GM11168 (cell line): ENCODE measurements around the gene RBFOX1.

ENCODE experiments used
- in situ Hi-C: fragments of 300-500 bp; cut with MboI; formaldehyde crosslinking; loops from one replicate; pipeline ENCODE4 v1.12.0; 2022; ENCODE audit warnings: low sequenced_read_pairs; ENCODE audit not compliant: unreplicated experiment

Gene RBFOX1

DNA sequence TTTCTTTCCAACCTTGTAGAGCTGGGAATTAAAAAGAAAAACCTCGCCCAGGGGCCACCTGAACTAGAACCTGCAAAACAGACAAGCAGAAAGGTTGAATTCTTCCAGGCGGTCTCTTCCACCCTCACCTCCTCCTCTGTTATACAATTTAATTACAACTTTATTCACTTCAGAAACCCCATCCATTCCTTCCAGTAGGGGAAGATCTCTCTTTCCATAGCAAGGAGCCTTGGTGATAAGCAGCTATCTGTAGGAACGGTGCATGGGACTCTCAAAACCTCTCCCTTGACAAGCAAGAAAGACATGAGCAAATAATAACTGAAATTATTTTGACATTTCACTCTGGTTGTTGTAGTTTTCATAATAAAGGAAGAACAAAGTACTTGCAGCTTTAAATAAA is 176.0 kb downstream of the RBFOX1 start:
- in situ Hi-C loops = no loop called here

DNA sequence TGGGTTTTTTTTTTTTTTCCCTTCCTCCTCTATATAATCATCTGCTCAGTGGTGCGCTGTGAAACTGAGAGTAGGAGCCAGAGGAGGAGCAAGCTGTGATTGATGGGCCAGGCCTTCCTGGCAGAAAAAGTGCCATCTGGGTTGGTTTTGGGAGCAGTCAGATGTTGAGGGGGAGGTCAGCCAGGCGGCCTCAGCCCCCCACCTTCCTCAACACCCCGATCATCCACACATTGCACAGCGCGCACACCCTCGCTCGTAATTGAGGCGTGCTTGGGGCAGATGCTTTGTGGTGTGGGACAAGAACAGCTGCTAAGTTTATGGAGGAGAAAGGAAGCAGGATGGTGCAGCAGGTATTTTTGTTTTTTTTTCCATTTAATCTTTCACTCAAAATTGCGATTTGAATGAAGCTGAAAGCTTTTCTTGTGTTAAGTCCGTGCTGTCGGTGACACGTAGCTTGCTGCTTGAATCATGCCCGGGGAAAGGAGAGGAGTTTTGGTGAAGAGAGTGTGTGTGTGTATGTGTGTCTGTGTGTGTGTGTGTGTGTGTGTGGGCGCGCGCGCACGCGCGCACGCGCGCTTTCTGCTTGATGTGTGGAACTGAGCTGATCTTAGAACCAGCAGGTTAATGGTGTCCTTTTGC is 177.4 kb downstream of the RBFOX1 start:
- in situ Hi-C loops = no loop called here

DNA sequence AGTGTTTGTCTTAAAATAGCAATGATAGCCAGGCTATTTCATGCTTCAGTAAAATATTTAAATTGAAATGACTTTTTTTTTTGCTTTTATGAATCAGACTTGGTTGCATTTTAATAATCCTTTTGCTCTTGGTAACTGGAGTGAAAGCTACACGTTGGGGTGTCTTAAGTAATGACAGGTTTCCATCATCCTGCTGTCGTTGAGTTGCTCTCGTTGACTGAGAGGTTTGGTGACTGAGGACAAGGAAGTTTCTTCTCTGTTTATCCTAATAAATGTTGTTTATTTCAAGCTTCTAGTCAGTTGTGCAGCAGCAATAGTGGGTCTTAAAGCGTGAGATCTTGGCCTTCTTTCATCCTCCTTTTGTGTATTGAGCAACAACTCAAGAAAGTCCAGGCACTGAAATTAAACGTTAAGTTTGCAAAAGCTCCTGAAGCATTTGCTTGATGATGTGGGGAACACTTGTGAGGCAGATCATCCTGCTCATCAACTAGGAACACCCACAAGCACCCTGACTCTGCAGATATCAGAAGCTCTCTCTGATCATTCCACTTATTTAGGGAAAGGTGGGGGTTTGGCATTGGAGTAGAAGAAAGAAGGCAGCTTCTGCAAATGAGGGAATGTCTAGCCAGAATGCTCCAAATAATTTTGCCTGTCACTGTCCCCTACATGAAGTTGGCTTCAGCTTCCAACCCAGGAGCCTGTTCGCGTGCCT is 179.1 kb downstream of the RBFOX1 start:
- in situ Hi-C loops = no loop called here

DNA sequence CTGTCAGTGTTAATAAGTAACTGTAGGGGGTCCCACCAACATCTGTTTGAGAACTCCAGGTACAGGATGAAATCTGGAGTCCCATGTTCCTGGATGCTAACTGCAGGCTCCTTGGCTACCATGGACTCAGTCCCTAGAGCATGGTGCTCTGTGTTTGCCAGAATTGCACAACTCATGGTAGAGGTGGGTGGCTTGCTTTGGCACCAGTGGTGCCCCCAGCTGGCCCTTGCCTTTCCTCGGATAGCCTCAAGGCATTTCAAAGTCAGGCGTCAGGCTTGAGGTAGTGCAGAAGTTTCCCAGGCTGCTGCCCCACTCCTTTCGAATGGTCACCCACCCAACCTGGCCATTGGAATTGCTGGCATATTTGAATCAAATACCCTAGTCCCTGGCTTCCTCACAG is 179.9 kb downstream of the RBFOX1 start:
- in situ Hi-C loops = no loop called here

GRCh38 chr16:7513429-7513828 is 180.8 kb downstream of the RBFOX1 start:
- in situ Hi-C loops = no loop called here

DNA sequence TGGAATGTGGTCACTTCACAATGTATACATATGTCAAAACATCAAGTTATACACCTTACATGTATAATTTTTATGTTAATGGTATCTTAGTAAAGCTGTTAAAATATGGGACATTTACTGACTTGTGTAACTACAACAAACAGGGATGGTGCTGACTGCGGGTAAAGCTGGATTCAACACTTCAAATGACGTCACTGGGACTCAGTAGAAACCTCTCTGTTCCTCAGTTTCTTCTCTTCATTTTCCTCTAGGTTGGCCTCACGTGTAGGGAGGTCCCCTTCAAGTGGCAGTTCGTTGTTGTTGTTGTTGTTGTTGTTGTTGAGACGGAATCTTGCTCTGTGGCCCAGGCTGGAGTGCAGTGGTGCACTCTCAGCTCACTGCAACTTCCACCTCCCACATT is 182.9 kb downstream of the RBFOX1 start:
- in situ Hi-C loops = no loop called here

DNA sequence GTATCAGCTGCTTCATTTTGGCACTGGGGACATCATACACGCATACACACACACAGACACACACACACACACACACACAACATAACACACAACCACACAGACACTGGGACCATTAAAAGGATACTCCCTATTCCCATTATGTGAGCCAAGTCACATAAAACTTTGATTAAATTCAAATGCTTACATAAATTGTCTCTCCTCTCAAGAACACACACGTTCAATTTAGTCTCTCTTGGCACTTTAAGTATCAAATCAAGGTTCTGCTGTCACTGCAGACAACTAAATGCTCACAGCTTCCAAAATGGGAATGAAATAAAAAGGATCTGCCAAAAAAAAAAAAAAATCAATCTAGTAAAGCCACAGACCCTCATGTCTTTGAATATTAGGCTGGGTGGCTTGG is 184.9 kb downstream of the RBFOX1 start:
- in situ Hi-C loops = no loop called here

DNA sequence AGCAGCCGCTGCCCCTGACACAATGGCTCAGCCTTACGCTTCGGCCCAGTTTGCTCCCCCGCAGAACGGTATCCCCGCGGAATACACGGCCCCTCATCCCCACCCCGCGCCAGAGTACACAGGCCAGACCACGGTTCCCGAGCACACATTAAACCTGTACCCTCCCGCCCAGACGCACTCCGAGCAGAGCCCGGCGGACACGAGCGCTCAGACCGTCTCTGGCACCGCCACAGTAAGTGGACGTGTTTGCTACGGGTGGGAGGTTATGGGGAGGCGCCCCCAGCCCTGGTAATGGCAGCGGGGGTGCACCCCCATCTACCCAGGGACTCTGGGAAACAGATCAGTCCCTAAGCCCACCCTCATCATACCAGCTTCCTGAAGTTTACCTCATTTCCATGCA is 185.5 kb downstream of the RBFOX1 start:
- in situ Hi-C loops = no loop called here

DNA sequence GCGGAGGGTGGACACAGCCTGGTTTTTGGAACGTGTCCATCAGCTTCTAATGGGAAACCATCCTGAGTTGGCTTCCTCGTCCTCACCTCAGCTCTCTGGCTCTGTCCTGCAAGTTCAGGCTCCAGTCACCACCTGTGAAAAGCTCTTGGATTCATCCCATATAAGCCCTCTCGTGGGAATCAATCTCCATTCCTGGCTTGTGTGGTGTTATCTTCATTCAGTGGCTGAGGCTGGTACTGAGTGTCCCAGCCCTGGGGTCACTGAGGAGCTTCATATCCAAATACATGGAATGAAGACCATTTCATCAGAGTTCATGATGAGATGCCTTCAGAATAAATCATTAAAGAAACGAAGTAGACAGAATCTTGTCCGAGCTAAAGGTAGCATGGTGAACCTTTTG is 189.2 kb downstream of the RBFOX1 start:
- in situ Hi-C loops = no loop called here

DNA sequence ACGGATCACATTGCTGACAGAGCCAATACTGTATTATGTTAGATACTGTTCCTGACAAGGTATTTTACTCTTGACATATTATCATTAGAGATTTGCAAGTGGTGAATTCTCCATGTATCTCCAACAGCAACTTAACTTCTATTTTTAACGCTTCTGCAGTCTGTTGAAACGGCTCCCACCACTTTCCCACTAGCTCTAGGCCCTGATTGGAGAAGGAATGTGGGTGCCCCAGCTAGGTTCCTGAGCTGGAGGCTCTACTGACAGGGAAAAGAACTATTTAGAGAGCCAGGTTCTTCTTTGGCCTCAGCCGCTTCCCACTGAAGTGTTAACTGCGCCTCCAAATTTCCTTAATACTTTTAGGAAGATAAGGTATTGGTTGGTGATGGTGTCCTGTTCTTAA is 191.8 kb downstream of the RBFOX1 start:
- in situ Hi-C loops = no loop called here

- in situ Hi-C loops = no loop called here
Observed at GRCh38 chr16:7526736-7527135, 194.1 kb downstream of the RBFOX1 start.

GRCh38 chr16:7532534-7532933 is 199.9 kb downstream of the RBFOX1 start:
- in situ Hi-C loops = no loop called here

DNA sequence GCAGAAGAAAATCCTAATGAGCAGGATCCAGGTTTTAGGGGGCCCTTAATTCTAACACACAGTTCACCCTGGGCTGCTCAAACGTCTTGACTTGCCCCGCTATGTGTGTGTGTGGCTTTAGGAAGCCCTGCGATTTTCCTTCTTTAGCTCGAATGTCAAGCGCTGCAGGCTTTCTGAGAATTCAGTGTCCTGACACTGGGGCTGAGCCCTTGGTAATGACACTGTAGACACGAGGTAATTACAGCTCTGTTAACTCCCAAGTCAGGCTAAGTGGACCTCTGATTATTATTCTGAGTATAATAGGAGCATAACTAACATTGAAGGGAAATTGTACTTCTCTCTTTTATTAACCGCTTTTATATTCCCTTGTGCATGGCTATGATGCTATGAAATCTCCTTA is 202.1 kb downstream of the RBFOX1 start:
- in situ Hi-C loops = no loop called here

GRCh38 chr16:7541026-7541425 is 208.4 kb downstream of the RBFOX1 start:
- in situ Hi-C loops = no loop called here

GRCh38 chr16:7545251-7545650 is 212.6 kb downstream of the RBFOX1 start:
- in situ Hi-C loops = no loop called here

GRCh38 chr16:7546948-7547347 is 214.3 kb downstream of the RBFOX1 start:
- in situ Hi-C loops = no loop called here

GRCh38 chr16:7547736-7548135 is 215.1 kb downstream of the RBFOX1 start:
- in situ Hi-C loops = no loop called here

DNA sequence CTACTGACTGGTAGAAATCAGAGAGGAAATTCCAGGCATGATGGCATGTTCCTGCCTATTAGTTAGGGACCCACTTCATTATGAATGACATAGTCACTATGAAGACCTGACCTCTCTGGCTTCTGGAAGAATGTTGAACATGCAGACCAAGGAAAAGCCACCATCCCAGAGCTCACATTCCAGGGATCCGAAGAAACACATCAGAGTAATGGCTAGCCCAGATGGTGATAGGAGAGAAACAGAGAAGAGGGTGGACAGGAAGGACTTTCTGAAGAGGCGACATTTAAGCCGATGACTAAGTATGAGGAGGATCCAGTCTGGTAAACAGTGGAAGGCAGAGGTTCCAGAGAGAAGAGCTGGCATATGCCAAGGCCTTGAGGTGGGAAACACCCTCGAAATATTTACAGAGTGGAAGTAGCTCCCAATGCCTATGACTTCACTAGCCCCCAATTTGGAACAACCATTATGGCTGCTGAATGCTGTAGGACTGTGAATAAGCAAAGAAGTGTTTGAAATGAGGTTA is 216.2 kb downstream of the RBFOX1 start:
- in situ Hi-C loops = no loop called here

GRCh38 chr16:7550096-7550495 is 217.5 kb downstream of the RBFOX1 start:
- in situ Hi-C loops = no loop called here

DNA sequence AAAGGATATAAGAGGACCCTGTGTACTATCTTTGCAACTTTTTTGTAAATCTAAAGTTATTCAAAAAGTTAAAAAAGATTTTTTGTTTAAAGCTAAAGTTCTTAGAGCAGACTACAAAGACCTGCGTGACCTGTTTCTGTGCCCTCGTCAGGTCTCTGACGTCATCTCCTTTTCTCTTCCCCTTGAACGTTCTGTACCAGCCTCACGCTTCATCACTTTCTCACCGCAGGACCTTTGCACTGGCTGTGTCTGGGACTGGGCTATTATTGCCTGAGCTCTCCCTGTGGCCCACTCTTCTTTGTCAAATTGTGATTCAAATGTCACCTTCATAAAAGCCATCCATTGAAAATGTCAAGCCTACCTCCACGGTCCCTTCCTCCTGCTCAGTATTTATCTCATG is 222.8 kb downstream of the RBFOX1 start:
- in situ Hi-C loops = no loop called here

GRCh38 chr16:7561908-7562405 is 229.3 kb downstream of the RBFOX1 start:
- in situ Hi-C loops = no loop called here

GRCh38 chr16:7566360-7566759 is 233.7 kb downstream of the RBFOX1 start:
- in situ Hi-C loops = no loop called here
